MV-4-11 (cell line): ENCODE data around the gene DARS1.

Experiments used
- DNase-seq: peaks from one replicate; lab custom pipeline; 2025; lab: John Stamatoyannopoulos, UW

DARS1 gene

DNA sequence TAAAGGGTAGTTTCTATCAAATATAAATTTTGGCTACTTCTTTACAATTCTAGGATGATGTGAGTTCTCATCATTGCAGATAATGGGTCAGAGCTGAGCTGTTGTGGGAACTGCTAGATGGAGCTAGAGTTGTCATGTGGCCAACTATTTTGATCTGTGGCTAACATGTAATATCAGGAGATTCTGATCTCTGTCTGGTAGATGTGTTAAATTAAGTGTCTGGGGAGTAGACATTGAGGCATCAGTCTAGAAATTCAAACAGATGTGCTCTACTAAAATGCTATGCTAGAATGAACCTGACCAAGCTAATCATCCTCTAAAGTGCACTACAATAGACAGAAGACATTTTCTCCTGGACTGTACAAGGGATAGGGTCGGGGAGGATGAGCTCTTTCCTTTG is 30.3 kb upstream of the DARS1 start:
- DNase-seq = no peak

DNA sequence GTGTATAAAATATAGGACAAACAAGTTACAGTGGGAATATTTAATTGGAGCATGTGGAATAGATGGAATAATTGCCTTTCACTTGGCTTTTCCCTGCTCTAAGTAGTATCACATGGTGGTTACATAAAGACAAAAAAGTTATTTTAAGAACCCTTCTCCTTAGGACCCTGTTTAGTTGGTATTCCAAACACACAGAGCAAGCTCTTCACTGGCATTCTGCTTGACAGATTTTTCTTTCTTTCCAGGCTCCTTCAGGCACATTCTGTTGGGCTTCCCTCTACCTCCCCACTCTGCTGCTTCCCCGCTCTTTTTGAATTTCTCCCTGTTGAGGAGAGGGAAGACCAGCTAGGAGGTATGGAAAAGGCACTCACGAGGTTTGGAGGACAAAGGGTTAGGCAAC is 29.0 kb upstream of the DARS1 start:
- DNase-seq = no peak

GRCh38 chr2:136013955-136014354 is 28.5 kb upstream of the DARS1 start:
- no peak for DNase-seq

DNA sequence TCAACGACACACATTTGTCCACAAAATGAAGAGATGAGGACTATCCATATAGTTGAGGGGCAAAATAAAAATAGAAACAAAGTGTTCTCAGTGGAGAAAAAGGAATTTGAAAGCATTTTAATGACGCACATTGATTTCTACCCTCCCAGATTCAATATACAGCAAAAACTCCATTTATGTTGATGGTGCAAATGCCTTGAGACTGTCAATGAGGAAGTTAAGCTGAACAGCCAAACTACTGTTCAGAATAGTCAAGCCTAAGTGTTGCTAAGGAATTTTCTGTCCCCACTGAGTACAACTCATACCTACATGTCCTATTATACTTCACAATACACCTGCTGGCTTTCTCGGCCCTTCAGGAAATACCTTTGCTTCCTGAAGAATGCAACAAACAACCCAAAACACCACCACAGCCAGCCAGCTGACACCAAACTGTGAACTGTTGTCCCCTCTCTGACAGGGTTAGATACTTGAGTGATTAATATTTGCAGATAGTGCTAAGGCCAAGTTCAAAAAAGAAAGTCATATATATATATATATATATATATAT is 27.8 kb upstream of the DARS1 start:
- DNase-seq = no peak

GRCh38 chr2:136012315-136012714 is 26.9 kb upstream of the DARS1 start:
- peak; percentile 76 for DNase-seq

GRCh38 chr2:136010126-136010525 is 24.7 kb upstream of the DARS1 start:
- no peak for DNase-seq

GRCh38 chr2:136008205-136008865 is 22.9 kb upstream of the DARS1 start:
- DNase-seq = peak; percentile 98

- DNase-seq = no peak
Measured at GRCh38 chr2:136006658-136007057, 21.2 kb upstream of the DARS1 start.

- DNase-seq = peak; percentile 22
Measured at GRCh38 chr2:136005462-136006196, 20.2 kb upstream of the DARS1 start.

DNA sequence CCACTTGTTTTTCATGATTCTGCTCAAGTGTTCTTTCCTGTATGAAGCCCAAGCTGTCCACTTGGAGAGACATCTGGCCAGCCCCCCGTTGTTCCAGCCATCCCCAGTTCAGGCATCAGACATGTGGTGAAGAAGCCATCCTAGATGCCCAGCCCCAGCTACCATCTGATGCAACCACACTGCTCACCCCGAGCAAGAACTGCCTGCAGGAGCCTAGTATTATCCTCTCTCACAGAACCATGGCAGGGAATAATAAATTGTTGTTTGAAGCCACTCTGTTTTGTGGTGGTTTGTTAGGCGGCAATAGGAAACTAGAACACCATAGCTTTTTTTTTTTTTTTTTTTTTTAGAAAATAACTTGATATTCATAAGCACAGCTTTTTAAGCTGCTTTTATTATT is 19.5 kb upstream of the DARS1 start:
- DNase-seq = no peak

GRCh38 chr2:136001131-136001530 is 15.7 kb upstream of the DARS1 start:
- DNase-seq = no peak

- peak; percentile 68 for DNase-seq
Measured at GRCh38 chr2:136000502-136000901, 15.1 kb upstream of the DARS1 start.

DNA sequence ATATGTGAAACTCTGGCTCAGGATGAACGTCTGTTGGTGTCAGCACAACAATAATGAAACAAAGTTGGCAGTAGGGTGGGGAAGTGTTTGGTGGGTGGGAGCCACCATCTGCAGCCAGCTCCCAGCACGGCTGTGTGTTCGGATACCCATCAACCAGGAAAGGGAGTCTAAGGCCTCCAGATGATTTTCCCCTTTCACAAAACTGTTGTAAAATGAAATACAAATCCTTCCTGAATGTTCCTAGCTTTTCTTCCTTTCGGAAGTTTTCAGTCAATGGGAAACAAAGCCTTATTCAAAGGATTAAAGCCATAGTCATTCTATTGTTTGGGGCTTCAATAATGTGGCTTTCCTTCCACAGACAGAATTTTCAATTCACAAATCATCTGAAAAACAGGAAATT is 14.5 kb upstream of the DARS1 start:
- DNase-seq = no peak

GRCh38 chr2:135998879-135999278 is 13.5 kb upstream of the DARS1 start:
- DNase-seq = no peak

- DNase-seq = peak; percentile 41
Measured at GRCh38 chr2:135997380-135997779, 12.0 kb upstream of the DARS1 start.

DNA sequence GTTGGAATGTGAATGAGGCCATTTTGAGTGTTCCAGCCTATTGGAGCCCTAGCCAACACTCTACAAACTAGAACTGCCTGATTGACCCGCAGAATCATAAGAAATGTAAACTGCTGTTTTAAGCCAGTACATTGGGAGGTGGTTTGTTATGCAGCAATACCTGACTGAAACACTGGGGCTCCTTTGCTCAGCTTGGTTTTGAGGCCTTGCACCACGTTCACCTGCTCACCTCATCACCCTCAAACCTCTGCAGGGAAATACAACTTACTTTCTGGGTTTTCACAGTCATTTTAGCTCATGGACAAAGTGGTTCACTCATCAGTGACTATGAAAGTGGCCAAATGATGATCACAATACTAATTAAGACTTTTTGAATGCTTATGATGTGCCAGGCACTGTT is 10.9 kb upstream of the DARS1 start:
- DNase-seq = no peak

DNA sequence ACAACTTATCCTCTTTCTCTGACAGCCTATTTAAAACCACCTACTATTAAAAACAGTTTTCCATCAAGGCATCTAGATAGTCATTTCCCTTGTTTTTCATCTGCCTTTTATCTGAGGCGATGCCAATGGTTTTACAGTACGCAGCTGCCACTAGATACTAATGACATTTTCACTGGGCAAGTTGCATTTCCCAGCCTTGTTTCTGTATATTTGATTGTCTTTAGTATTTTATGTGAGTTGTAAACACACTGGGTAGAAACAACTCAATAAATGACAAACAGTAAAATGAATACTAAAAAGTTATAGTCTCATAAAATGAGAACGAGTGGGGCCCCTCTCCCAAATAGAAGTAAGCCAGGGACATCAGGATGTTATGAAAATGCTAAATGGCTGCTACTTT is 8.9 kb upstream of the DARS1 start:
- DNase-seq = no peak

GRCh38 chr2:135993421-135993820 is 8.0 kb upstream of the DARS1 start:
- no peak for DNase-seq

GRCh38 chr2:135991861-135992260 is 6.4 kb upstream of the DARS1 start:
- DNase-seq = no peak

- no peak for DNase-seq
Measured at GRCh38 chr2:135987441-135987840, 2.0 kb upstream of the DARS1 start.

DNA sequence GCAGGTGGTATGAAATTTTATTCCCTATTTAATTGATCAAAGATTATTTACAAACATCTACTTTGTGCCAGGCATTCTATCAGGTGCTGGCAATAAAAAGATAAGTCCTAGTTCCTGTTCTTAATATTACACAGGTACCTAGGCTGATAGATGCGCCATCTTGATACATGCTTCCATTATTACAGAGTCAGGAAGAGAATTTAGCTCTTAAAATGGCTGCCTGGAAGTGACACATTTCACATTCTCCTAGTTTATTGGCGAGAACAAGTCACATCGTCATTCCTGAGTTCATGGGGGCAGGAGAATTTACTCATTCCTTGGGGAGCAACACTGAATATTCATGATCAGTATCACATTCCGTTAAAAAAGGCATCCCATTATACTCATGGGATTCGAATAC is 1.1 kb upstream of the DARS1 start:
- DNase-seq = no peak

- peak; percentile 52 for DNase-seq
Measured at GRCh38 chr2:135985826-135986393, 484 bp upstream of the DARS1 start.
